PFSK-1 (cell line): Measurements from ENCODE around the gene HP1BP3.

Source experiments
- POLR2AphosphoS5 ChIP-seq: IDR thresholded peaks from 2 replicates; pipeline ENCODE4 v1.6.1; 2012; ENCODE audit warnings: low read depth, mild to moderate bottlenecking, control low read depth, low read length, moderate library complexity
- REST ChIP-seq, 2 experiments: IDR thresholded peaks; 2 replicates each; pipeline versions ENCODE4 v1.6.1 to v1.8.0; 2011 to 2012; ENCODE audit warnings: low read depth in 2 of 2, low read length in 2 of 2, control low read depth in 1 of 2, inconsistent platforms in 1 of 2, mild to moderate bottlenecking in 1 of 2, moderate library complexity in 1 of 2; ENCODE audit not compliant: insufficient read depth in 1 of 2
- TAF1 ChIP-seq: IDR thresholded peaks from 2 replicates; pipeline ENCODE4 v1.6.1; 2012; ENCODE audit warnings: low read length, control low read depth, borderline replicate concordance; ENCODE audit not compliant: insufficient read depth

- no peak for TF ChIP-seq REST (IDR thresholded peaks at IDR 0.05; ENCODE audit: insufficient read depth in 1 of 2, low read depth in 2 of 2, low read length in 2 of 2)
- TF ChIP-seq POLR2AphosphoS5, result no peak
- TF ChIP-seq TAF1, result no peak
Observed at GRCh38 chr1:20823845-20824244, 36.7 kb upstream of the HP1BP3 start.
